GM23338 (cell line): Measurements from ENCODE around the gene LCLAT1.

Source experiments
- EZH2 ChIP-seq: fragments of 200-600 bp; sonication (generic); IDR thresholded peaks from one replicate; pipeline ENCODE4 v1.8.0; 2017; ENCODE audit warnings: antibody characterized with exemption, mild to moderate bottlenecking, low read depth; ENCODE audit not compliant: unreplicated experiment
- EZH2phosphoT487 ChIP-seq: fragments of 200-600 bp; sonication (generic); IDR thresholded peaks from one replicate; pipeline ENCODE4 v1.8.1; 2018; ENCODE audit warnings: antibody characterized with exemption; ENCODE audit not compliant: unreplicated experiment
- POLR2AphosphoS5 ChIP-seq: IDR thresholded peaks from 2 replicates; pipeline ENCODE4 v1.6.1; 2016; ENCODE audit warnings: antibody characterized with exemption, low read depth
- TF ChIP-seq, protein P1 (sequence below), 2 experiments: fragments of 200-600 bp in 1 of 2; sonication (generic) in 1 of 2; conservative IDR thresholded peaks; 2 replicates each; pipeline versions ENCODE4 v1.5.1 to v1.6.1; 2016 to 2017; ENCODE audit warnings: antibody characterized with exemption in 2 of 2, low read depth in 2 of 2, mild to moderate bottlenecking in 2 of 2, moderate library complexity in 1 of 2
- TF ChIP-seq, protein P2 (sequence below): IDR thresholded peaks from one replicate; pipeline ENCODE4 v1.6.1; 2018; ENCODE audit warnings: antibody characterized with exemption; ENCODE audit not compliant: unreplicated experiment

GRCh38 chr2:30673127-30673526, 226.1 kb downstream of the LCLAT1 start:
- TF ChIP-seq EZH2phosphoT487: no peak
- TF ChIP-seq, protein P1, sequence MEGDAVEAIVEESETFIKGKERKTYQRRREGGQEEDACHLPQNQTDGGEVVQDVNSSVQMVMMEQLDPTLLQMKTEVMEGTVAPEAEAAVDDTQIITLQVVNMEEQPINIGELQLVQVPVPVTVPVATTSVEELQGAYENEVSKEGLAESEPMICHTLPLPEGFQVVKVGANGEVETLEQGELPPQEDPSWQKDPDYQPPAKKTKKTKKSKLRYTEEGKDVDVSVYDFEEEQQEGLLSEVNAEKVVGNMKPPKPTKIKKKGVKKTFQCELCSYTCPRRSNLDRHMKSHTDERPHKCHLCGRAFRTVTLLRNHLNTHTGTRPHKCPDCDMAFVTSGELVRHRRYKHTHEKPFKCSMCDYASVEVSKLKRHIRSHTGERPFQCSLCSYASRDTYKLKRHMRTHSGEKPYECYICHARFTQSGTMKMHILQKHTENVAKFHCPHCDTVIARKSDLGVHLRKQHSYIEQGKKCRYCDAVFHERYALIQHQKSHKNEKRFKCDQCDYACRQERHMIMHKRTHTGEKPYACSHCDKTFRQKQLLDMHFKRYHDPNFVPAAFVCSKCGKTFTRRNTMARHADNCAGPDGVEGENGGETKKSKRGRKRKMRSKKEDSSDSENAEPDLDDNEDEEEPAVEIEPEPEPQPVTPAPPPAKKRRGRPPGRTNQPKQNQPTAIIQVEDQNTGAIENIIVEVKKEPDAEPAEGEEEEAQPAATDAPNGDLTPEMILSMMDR (conservative IDR thresholded peaks at IDR 0.05; ENCODE audit: low read depth in 2 of 2): no peak
- TF ChIP-seq POLR2AphosphoS5: no peak
- TF ChIP-seq EZH2: no peak
- TF ChIP-seq, protein P2, sequence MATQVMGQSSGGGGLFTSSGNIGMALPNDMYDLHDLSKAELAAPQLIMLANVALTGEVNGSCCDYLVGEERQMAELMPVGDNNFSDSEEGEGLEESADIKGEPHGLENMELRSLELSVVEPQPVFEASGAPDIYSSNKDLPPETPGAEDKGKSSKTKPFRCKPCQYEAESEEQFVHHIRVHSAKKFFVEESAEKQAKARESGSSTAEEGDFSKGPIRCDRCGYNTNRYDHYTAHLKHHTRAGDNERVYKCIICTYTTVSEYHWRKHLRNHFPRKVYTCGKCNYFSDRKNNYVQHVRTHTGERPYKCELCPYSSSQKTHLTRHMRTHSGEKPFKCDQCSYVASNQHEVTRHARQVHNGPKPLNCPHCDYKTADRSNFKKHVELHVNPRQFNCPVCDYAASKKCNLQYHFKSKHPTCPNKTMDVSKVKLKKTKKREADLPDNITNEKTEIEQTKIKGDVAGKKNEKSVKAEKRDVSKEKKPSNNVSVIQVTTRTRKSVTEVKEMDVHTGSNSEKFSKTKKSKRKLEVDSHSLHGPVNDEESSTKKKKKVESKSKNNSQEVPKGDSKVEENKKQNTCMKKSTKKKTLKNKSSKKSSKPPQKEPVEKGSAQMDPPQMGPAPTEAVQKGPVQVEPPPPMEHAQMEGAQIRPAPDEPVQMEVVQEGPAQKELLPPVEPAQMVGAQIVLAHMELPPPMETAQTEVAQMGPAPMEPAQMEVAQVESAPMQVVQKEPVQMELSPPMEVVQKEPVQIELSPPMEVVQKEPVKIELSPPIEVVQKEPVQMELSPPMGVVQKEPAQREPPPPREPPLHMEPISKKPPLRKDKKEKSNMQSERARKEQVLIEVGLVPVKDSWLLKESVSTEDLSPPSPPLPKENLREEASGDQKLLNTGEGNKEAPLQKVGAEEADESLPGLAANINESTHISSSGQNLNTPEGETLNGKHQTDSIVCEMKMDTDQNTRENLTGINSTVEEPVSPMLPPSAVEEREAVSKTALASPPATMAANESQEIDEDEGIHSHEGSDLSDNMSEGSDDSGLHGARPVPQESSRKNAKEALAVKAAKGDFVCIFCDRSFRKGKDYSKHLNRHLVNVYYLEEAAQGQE: no peak
